Measurements from ENCODE around the gene COLEC12. TPM values are rescaled to one million over a fixed set of nuclear protein-coding genes. Genes with fewer than 3 reads are reported as not detected.

The COLEC12 gene
- total and polyA plus RNA-seq, 2 donors (not counting 3 experiments of a cell fraction or from before 2014, with no cell fraction given): 8.0 to 17.1 TPM

DNA sequence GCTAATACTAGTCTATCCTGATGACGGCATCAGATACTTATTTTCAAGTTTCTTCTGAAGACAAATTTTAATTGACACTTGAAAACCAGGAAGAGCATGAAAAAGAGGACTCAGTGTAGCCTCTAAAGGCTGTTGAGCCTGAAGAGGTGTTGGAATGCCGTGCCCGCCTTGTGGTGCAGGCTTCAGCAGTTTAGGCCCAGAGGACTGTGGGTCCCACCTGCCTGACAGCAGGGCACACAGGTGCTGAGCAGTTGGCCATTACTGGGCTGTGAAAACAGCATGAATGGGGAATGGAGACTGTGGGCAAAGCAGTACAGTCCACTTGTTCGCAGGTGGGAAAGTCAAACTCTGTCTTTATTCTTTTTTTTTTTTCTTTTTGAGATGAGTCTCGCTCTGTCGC is 182.9 kb downstream of the COLEC12 start:
- Histone ChIP-seq H3K4me2 (ENCODE audit: insufficient read depth, low read length) (no peak overlapping the region), H3K9ac (replicated peaks; ENCODE audit: extremely low read depth, insufficient read depth, low read length) (no peak overlapping the region), H4K20me1 (replicated peaks; ENCODE audit: control insufficient read depth, extremely low read depth, insufficient read depth, low read length) (no peaks in the 10 kb centered on the region), H3K79me2 (ENCODE audit: control insufficient read depth, insufficient read depth, low read length) (no peaks in the 10 kb centered on the region), H3K27ac (ENCODE audit: insufficient read depth, low read depth, low read length) (no peak overlapping the region), H3K36me3 (ENCODE audit: control insufficient read depth in 2 of 2, extremely low read depth in 1 of 2, insufficient read depth in 2 of 2, low read length in 2 of 2) (no peaks in the 10 kb centered on the region), H3K4me1 (ENCODE audit: control insufficient read depth, extremely low read depth, insufficient read depth, low read length) (peaks cover 21% of the 10 kb centered on the region), H3K9me3 (replicated peaks; ENCODE audit: control insufficient read depth, insufficient read depth, low read length) (no peaks in the 10 kb centered on the region), H3K27me3 (ENCODE audit: control insufficient read depth in 2 of 2, insufficient read depth in 2 of 2, low read length in 2 of 2) (no peaks in the 10 kb centered on the region), H2AFZ (ENCODE audit: low read depth, low read length) (no peak overlapping the region), H3K4me3 (replicated peaks in 1 of 3; ENCODE audit: insufficient read depth in 1 of 3, low read depth in 1 of 3, low read length in 3 of 3) (no peak overlapping the region), H3K9me1 (replicated peaks; ENCODE audit: control insufficient read depth, extremely low read depth, insufficient read depth, low read length) (no peaks in the 10 kb centered on the region)
- intact Hi-C loops (cut with micrococcal nuclease) (no loop called here), dilution Hi-C loops (cut with MboI; ENCODE audit: extremely low pct_ligation_motif_present, low sequenced_read_pairs) (no loop called here)
- no TSS peak for BruUV-seq (replicated peaks)
- CTCF ChIA-PET: interaction anchor here (1.3 kb wide), 1 partner anchor 298 kb away, joined by 4 read pairs; no protein-coding TSS in a partner anchor
- FAIRE-seq (no peak), DNase-seq (ENCODE audit: low read depth, low spot score) (no peak)
- POLR2A ChIA-PET: no interaction called here
- TF ChIP-seq POLR2AphosphoS5 (IDR thresholded peaks at IDR 0.05; ENCODE audit: insufficient read depth, low read depth, low read length) (no peak), EZH2 (IDR thresholded peaks at IDR 0.05; ENCODE audit: borderline replicate concordance, low read depth, low read length, severe bottlenecking) (no peak), MYC (IDR thresholded peaks at IDR 0.05; ENCODE audit: low read depth, low read length) (no peak), POLR2A (IDR thresholded peaks at IDR 0.05; ENCODE audit: low read depth, low read length) (no peak), FOS (IDR thresholded peaks at IDR 0.05; ENCODE audit: borderline replicate concordance, insufficient read depth, low read length) (no peak), JUN (IDR thresholded peaks at IDR 0.05; ENCODE audit: borderline replicate concordance, insufficient read depth, insufficient read length, low read depth) (no peak), GATA2 (IDR thresholded peaks at IDR 0.05; ENCODE audit: insufficient read depth, insufficient read length, low read depth, low read length) (no peak)
- TF ChIP-seq, protein P1, sequence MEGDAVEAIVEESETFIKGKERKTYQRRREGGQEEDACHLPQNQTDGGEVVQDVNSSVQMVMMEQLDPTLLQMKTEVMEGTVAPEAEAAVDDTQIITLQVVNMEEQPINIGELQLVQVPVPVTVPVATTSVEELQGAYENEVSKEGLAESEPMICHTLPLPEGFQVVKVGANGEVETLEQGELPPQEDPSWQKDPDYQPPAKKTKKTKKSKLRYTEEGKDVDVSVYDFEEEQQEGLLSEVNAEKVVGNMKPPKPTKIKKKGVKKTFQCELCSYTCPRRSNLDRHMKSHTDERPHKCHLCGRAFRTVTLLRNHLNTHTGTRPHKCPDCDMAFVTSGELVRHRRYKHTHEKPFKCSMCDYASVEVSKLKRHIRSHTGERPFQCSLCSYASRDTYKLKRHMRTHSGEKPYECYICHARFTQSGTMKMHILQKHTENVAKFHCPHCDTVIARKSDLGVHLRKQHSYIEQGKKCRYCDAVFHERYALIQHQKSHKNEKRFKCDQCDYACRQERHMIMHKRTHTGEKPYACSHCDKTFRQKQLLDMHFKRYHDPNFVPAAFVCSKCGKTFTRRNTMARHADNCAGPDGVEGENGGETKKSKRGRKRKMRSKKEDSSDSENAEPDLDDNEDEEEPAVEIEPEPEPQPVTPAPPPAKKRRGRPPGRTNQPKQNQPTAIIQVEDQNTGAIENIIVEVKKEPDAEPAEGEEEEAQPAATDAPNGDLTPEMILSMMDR (IDR thresholded peaks at IDR 0.05; ENCODE audit: extremely low read depth in 1 of 2, insufficient read depth in 1 of 2, low read depth in 1 of 2, low read length in 2 of 2): no peak
- TF ChIP-seq, protein P2, sequence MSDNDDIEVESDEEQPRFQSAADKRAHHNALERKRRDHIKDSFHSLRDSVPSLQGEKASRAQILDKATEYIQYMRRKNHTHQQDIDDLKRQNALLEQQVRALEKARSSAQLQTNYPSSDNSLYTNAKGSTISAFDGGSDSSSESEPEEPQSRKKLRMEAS (IDR thresholded peaks at IDR 0.05; ENCODE audit: insufficient read depth, insufficient read length): no peak
